ENCODE results near the gene CALM3.
A peak's percentile ranks its signal among the peaks of the same experiment; 100 is the strongest.
"Not testable (repeated sequence)": the region's sequence is repeated elsewhere in the genome, so short reads cannot be mapped to it uniquely, and the experiment has no call there.

Gene CALM3

DNA sequence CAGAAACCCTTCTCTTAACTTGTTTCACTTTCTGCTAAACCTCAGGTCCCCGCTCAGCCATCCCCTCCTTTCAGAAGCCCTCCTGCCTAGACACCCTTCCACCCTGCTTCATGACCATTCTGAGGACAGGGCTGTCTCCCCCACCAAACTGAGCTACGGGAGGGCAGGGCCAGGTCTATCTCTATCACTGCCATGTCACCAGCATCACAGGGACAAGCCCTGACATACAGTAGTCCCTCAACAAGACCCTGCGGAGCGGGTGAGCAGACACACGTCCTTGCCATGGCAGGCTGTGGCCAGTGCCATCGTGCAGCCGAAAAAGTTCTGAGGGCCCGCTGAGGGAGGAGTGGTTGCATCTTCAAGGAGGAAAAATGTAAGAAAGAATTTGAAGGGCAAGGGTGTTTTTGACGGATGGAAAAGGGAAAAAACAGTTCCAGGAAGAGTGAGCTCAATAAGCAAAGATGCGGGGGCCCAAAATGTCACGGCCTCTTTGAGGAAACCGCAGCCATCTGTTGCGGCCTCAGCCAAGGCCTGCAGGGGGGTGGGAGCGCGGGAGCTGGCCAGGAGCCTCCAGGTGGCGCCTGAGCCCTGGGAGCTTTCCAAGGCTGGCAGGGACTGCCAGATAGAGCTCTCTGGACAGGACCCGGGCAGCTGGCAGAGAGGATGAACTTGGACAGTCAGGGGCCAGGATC lies 15.6 kb downstream of the CALM3 start:
- DNase-seq = peak; percentile 44 to 62

DNA sequence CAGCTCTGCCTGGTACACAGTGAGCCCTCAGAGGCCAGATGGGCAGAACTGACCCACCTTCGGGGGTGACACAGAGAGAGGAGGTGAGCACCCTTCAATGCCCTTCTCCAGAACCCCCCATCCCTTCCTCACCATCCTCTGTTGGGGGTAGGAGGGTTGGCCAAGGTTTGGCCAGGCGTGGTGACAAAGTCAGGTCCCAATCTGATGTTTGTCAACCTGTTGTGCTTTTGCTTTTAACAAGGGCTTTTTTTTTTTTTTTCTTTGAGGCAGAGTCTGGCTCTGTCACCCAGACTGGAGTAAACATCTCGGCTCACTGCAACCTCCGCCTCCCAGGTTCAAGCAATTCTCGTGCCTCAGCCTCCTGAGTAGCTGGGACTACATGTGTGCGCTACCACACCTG lies 16.5 kb downstream of the CALM3 start:
- no peak for DNase-seq

DNA sequence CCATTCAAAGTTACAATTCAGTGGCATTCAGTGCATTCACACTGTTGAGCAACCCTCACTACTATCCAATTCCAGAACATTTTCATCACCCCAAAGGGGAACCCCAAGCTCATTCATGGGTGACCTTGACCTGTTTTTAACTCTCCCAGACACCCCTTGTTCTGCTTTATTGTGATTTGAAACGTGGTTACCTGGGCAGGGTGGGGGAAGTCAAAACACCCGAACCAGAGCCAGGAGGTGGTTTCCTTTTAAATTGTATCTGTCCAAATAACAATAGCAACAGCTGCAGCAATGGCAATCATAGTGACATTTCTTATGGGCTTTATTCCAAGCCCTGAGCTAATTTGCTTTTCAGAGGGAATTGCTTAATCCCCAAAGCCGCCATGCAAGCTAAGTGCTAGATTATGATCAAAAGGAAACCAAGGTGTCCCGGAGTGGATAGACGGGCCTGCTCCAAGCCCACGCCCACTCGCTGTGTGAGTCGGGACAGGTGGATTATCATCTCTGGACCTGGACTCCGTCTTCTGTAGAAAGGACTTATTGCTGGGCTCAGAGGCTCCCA lies 17.6 kb downstream of the CALM3 start:
- DNase-seq = no peak

DNA sequence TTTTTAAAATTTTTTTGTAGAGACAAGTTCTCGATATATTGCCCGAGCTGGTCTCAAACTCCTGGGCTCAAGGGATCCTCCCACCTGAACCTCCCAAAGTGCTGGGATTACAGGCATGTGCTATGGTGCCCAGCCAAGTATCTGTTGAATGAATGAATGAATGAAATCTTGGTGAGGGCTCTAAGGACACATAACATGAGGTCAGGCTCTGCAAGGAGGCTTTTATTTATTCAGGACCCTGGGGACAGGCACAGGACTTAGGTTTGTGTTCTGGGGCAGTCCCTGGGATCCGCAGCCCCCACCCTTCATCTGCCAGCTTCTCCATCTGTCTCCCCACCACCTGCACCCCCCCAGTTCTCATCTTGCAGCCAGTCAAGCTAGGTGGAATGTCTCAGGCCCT lies 19.1 kb downstream of the CALM3 start:
- DNase-seq = no peak

DNA sequence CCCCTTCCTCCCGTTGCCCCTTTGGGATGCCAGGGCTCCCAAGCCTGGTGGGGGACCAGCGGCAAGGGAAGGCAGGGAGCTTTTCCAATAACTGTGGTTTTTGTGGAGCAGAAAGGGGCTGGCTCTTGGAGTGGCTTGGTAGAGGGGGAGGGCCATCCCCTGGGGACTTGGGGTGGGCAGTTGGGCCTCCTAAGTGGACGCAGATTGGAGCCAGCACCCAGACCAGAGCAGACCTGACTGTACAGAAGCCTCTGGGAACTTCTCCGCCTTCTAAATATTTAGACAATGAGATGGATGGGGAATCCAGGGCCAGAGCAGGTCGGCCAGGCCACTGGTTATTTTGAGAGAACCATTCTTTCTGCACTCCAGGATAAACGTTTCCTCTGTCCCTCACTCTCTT lies 19.6 kb downstream of the CALM3 start:
- DNase-seq = no peak

DNA sequence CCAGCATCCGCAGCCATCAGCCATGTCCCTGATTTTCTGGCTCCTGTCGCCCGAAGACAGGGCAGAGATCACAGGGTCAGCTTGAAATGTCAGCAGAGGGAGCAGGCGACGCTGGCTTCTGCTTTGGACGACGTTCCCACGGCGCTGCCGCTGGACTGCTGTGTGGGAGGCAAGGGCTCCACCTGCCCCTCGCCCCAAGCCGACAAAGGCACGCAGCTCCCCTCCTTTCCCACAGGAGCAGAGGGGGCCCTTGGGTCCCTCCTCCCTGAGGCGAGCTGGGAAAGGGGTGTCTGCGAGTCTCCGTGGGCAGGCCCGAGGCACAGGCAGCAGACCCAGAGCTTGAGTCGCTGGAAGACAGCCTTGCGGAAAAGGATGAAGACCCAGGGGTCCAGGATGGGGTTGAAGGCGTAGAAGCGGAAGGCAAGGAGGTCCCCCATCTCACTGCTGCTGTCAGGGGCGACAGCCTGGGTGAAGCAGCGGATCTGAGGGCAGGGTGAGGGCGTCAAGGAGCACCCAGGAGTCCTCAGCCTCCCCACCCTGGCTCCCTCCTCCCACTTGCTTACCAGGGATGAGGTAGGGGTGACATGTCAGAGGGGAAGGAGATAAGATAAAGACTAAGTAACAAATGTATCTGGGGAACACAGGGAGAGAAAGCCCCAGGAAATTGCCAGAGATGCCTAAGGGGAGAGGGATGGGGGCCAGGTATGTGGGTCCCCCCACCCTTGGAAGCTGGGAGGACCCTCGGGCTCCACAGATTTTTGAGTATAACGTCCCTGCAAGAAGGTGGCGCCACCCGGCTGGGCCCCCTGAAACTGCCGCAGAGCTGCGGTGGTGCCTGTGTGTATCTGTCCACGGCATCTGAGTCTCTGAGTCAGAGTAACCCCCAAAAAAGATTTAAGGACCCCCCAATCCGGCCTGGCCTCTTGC lies 20.3 kb downstream of the CALM3 start:
- DNase-seq = no peak

DNA sequence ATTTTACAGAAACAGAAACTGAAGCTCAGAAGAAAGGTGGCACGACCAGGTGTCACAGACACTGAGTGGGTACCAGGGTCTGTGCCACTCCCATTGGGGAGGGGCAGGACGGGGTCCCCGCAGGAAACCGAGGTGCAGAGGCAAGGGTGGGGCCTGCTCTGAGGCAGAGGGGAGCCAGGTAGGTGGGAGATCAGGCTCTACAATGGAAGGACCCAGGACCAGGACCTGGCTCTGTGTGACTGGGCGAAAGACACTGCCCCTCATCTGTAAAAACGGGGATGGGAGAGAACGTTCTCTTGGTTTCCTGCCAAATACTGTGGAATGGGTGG lies 21.0 kb downstream of the CALM3 start:
- DNase-seq = no peak

DNA sequence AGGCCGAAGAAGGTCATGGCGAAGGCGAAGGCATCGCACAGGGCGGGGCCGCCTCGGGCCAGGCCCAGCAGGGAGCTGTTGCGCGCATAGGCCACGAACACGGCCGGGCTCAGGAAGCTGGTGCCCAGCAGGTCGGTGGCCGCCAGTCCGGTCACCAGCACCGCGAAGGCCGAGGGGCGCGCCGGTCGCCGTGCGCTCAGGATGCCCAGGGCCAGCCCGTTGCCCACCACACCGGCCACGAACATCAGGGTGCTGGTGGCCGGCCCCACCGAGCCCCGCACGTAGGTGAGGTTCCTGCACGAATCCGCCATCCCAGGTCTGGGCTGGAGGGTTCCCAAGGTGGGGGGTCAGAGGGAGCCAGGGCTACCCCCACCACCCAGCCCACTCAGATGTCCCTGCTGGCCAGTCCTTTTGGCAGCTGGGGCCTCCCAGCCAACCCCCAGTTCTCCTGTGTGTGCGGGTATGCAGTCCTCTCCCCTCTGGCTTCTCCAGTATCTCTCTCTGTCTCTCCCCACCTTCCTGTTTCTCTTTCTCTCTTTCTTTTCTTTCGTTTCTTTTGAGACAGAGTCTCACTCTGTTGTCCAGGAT lies 22.9 kb downstream of the CALM3 start:
- no peak for DNase-seq

DNA sequence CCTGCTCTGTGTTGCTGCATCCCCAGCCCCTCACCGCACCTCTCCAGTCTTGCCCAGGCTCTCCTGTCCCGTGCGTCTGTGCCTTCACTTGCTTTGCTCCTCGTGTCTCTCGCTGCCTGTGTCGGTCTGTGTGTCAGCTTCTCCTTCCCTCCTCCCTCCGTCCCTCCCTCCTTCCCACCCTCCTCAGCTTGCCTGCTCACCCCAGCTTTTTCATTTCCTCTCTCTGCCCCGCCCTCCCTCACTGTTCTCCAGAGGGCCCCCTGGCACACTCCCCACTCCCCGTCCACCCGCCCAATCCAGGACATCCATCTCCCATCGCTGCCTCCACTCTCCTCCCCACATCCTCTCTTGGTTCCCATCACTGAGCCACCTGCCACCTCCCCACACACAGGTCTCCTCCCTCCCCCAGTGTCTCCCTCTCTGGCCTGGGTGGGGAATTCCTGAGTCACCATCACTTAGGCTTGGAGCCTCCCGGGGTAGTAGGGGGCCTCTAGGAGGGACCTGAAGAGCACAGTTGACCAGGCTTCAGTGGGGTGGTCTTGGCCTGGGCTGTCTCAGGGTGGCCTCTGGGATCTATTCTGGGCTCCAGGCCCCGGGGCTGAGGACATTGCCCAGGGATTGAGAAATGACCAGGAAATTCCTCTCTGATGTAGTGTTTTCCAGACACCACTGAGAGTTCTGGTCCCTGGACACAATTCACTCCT lies 24.0 kb downstream of the CALM3 start, which contains the start of gene PTGIR:
Gene PTGIR, minus strand, starts transcription at position 132 of the 704 bp plus-strand sequence. CDS start 864 bp downstream, outside the sequence.
- no peak for DNase-seq

DNA sequence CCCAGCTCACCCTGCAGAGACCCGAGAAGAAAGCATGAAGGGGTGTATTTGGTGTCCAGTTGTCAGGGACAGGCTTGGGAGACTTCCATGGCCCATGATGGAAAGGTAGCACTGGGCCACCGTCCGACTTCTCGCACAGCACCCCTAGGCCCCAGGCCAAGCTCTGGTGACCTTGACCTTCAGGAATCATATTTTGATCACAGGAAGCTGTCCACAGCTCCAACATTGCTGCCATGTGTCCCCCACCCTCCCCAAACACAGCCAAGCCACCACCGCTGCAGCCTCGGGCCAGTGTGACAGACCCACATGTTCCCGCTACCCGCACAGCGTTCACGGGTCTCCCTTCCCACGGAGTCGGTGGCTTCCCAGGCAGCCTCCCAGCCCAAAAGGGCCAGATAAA lies 24.6 kb downstream of the CALM3 start:
- DNase-seq = no peak

DNA sequence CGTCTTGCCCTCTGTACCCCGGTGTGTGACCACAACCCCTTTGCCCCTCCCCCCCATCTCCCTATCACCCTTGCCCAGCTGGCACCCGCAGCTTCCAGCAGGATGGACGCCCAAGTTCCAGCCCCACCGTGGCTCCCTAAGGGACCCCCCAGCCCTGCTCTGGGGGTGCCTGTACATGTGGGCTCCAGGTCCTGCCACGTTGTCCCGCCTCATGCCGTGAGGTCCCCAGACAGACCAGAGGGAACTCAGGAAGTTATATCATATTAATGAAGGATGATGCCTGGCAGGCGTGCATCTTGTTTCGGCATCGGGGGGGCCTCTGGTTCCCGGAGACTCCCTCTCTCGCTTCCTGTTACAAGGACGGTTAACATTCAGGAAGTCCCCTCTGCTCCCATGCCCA lies 25.3 kb downstream of the CALM3 start:
- no peak for DNase-seq

DNA sequence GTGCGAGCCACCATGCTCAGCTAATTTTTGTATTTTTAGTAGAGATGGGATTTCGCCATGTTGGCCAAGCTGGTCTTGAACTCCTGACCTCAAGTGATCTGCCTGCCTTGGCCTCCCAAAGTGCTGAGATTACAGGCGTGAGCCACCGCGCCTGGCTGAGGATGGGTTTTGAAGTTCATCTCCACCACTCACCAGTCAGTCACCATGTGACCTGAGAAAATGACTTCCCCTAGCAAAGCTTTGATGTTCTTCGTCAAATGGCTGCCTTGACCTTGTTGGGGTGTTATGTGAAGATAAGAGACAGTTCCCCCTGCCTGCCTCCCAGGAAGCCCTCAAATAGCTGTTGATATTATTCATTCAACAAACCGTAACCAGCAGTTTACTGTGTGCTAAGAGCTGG lies 27.8 kb downstream of the CALM3 start:
- not testable (repeated sequence) for DNase-seq

DNA sequence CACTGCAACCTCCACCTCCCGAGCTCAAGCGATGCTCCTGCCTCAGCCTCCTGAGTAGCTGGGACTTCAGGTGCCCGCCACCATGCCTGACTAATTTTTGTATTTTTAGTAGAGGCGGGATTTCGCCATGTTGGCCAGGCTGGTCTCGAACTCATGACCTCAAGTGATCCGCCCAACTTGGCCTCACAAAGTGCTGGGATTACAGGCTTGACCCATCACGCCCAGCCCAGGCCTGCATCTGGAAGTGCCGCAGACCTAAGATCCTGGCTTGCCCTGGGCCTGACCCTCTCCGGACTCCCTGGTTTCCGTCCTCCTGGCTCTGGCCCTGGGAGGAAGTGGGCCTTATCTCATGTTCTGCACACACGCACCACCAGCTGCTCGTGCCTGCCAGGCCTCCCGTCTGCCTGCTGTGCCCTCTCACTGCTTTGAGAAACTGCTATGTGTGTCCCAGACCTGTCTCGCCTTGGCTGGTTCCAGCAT lies 28.5 kb downstream of the CALM3 start:
- DNase-seq = no peak

DNA sequence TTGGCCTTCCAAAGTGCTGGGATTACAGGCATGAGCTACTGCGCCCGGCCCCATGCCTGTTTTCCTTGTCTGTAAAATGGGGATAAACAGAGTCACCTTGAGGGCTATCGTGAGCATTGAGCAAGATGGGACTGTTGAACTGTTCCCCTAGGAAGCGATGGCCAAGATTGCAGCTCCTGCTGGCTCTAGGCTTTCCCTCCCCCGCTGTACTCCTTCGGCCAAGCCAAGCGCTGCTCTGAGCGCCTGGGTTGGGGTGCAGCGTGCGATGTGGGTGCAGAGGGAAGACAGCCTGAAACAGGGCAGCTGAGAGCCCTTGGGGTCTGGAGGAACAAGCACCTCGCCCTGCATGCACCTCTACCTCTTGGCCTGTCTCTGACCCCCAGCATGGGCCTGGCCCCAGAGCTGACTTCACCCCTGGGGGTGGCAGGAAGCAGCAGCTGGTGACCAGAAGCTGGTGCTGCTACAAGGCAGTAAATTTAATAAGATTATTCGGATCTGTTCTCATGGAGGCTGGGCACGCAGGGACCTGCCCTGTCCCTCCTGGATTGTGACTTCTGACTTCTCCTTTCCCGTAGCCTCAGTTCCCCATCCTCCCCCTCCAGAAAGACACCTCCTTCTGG lies 29.6 kb downstream of the CALM3 start:
- DNase-seq = no peak

DNA sequence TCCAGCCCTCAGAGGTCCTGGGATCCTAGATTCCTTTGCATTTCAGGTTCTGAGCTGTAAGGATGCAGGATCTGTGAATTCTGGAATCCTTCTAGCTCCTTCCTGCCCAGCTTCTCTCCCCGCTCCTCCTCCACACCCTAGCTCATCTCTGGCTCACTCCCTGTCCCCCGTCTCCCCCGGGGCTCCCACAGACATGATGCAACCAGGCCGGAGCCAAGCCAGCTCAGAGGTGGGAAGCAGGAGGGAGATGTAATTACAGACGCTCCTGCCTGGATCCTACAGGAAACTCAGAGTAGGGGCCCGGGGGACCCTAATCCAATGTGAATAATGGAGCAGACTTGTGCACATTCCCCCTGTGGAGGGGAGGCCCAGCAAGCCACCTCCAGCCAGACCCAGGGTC lies 30.4 kb downstream of the CALM3 start:
- DNase-seq = no peak

DNA sequence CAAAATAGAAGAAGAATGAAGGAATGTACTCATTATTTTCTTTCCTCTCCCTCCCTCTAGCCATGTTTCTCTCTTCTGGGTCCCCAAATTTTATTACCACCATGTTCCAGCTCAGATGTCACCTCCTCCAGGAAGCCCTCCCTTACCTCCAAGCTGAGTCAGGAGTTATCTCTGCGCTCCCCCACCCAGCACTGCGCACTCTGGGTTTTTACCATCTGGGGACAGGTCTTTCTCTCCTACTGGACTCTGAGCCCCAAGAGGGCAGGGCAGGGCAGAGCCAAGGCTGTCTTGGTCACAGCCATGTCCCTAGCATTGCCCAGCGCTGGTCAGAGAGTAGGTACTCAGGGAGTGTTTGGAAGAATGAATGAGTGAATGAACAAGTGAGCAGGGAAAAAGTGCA lies 32.0 kb downstream of the CALM3 start:
- DNase-seq = no peak

DNA sequence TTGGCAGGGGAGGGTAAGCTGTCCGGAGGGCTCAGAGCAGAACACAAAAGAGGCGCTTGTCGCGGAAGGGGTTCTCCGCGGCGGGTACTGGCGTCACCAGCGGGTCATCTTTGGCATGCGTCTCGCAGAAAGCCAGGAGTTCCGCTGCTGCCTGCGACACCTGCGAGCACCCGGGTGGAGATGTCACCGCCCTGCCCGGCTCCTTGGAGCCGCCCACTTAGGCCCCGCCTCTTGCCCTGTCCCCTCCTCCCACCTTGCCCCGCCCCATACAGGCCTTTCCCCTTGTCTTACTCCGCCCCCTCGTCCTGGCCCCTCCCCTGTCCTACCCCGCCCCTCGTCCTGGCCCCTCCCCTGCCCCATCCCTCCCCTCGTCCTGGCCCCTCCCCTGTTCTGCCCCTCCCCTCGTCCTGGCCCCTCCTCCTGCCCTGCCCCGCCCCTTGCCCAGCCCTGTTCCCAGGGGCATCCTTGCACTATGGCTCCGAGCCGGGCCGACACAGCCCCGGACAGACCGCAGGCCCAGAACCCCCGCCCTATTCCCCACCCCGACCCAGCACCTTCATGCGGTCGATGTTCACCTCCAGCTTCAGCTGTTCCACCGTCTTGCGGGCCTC lies 33.0 kb downstream of the CALM3 start:
- peak; percentile 96 to 97 for DNase-seq

DNA sequence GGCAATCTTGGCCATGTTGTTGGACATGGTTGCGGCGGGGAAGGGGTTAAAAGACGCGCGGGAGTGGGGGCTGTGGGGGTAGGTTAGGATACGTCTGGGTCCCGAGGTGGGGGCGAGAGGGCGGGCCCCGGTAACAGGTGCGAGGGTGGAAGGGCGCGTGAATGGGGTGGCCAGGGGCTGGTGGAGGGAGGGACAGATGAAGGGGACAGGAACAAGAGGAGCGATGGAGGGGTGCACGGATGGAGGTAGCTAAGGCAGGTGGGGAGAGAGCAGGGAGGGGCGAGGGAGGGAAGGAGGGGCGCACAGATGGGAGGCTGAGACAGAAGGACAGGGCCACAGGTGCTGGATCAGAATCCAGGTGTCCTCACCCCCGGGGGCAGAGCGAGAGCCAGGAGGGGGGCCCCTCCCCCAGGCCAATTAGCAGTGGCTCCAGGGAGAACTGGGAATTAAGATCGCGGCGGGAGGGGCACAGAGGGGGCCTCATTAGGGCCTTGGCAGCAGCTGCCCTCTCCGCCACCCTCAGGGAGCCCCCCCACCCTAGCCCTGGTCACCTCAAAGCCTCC lies 33.6 kb downstream of the CALM3 start:
- DNase-seq = no peak

DNA sequence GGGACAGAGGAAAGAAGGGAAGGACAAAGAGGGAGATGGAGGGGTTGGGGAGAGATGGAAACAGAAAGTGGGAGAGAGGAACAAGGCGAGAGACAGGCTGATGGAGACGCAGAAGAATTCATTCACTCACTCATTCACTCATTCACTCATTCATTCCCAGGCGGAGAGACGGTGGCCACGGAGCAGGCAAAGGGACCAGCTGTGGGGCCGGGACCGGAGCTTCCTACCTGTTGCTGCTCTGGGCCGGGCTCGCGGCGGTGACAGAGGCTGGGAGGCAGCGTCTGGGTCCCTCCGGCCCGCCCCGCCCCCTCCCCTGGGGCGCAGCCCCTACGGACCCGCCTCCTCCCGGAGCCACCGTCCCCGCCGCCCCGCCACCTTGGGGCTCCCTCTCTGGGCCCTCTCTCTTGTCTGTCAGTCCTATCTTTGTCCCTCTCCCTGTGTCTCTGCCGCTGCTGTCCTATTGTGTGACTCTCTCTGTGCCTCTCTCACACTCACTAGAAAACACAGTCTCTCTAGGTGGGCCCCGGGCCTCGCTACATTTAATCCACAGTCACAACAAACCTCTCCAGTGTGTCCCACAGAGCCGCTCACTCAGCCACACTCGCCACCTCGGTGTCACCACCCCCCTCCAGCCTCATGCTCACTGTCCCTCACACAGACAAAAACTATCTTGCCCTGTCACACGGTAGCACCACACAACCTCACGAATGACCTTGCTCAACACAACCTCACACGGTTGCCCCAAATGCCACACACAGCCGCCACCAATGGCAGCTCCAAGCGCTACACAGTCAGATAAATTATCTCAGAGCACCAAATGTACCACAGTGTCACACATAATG lies 35.0 kb downstream of the CALM3 start, which contains the start of gene GNG8:
Gene GNG8, minus strand, starts transcription at position 283 of the 842 bp plus-strand sequence. CDS start 1,520 bp downstream, outside the sequence.
- DNase-seq = no peak

DNA sequence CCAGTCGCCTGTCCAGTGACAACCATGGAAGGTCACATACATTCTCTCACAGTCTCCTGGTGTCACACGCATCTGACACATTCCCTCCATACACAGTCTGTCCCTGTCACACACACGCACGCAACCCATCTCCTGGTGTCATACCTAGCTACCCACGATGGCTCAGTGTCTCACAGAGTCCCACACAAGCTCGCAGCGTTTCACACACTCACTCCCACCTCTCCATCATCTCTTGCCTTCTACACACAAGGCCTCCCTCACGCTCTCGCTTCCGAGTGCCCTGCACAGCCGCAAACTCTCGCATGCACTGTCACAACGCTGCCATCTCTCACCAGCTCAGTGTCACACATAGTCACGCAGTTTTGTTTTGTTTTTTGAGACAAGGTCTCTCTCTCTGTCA lies 36.1 kb downstream of the CALM3 start:
- no peak for DNase-seq

Measured in activated CD4-positive, alpha-beta T cell treated with anti-CD3 and anti-CD28 coated beads for 4 hours (primary cell).